Measurements from ENCODE around the gene MYO7A. TPM values are rescaled to one million over a fixed set of nuclear protein-coding genes. Genes with fewer than 3 reads are reported as not detected.

MYO7A gene
- total and polyA plus RNA-seq, 8 donors = 1.4 to 29.2 (median 3.3) TPM

DNA sequence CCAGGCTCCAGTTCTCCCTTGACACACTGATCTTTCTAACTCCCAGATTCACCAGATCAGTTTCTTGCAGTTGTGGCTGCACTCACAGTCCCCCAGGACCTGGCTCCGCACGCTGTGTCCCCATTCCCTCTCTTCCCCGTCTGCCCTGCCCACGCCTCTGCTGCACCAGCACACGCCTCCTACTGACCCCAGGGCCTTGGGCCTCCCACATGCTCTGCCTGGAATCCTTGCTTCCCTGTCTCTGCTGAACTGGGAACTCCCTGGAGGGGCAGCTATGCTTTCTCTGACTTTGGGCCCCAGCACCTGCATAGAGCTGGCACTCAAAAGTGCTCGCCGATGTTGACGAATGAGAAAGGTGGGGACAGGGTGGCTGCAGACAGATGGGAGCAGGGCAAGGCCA lies 68.9 kb downstream of the MYO7A start:
- H3K4me1 ChIP-seq = peaks cover 0 to 5% (median 2%) of the 10 kb centered on the region in 4 donors
- 80 to 88% (median 87%) methylated on average over 8 of the region's 8 CpGs for WGBS, 5 donors
- H3K27me3 ChIP-seq = no peaks in the 10 kb centered on the region
- no peaks in the 10 kb centered on the region for H3K9me3 ChIP-seq
- intact Hi-C loops (cut with DNase I; ENCODE audit: low total_unique reads) = no loop called here
- no peak overlapping the region for H3K27ac ChIP-seq
- DNase-seq = no peak
- TF ChIP-seq, protein P1, sequence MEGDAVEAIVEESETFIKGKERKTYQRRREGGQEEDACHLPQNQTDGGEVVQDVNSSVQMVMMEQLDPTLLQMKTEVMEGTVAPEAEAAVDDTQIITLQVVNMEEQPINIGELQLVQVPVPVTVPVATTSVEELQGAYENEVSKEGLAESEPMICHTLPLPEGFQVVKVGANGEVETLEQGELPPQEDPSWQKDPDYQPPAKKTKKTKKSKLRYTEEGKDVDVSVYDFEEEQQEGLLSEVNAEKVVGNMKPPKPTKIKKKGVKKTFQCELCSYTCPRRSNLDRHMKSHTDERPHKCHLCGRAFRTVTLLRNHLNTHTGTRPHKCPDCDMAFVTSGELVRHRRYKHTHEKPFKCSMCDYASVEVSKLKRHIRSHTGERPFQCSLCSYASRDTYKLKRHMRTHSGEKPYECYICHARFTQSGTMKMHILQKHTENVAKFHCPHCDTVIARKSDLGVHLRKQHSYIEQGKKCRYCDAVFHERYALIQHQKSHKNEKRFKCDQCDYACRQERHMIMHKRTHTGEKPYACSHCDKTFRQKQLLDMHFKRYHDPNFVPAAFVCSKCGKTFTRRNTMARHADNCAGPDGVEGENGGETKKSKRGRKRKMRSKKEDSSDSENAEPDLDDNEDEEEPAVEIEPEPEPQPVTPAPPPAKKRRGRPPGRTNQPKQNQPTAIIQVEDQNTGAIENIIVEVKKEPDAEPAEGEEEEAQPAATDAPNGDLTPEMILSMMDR (IDR thresholded peaks at IDR 0.05) = no peak
- TF ChIP-seq POLR2A (IDR thresholded peaks at IDR 0.05) = no peak
- no peak for TF ChIP-seq EP300 (IDR thresholded peaks at IDR 0.05)
- TF ChIP-seq POLR2AphosphoS5 (IDR thresholded peaks at IDR 0.05) = no peak
- no peak overlapping the region for H3K4me3 ChIP-seq
- no peaks in the 10 kb centered on the region for H3K36me3 ChIP-seq

DNA sequence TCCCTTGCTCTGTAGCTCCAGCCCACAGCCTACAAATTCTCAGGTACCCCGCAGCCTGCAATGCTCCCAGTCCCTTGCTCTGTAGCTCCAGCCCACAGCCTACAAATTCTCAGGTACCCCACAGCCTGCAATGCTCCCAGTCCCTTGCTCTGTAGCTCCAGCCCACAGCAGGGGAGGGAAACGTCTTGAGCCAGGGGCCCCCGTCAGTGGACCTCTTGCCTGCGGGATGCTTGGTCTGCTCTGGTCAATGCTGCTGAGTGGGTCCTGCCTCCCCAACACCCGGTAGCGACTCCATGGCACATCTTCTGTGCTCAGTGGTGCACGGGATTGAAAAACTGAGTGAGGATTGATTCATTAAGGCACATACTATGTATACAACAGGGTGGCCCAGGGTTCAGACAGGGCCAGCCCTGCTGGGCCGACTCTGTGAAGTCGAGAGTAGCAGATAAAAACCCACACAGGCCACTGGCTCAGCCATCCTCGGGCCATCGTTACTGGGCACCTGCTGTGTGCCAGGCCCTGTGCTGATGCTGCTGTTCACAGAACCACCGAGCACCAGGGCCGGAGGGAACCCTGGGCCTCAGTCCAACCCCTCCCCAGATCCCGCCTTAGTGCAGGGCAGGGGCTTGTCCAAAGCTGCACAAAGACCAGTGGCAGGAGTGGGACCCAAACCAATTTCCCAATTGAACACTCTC lies 69.7 kb downstream of the MYO7A start:
- TF ChIP-seq POLR2AphosphoS5 (IDR thresholded peaks at IDR 0.05) (no peak), POLR2A (IDR thresholded peaks at IDR 0.05) (no peak), EP300 (IDR thresholded peaks at IDR 0.05) (no peak)
- TF ChIP-seq, protein P1 (IDR thresholded peaks at IDR 0.05) = no peak
- no peaks in the 10 kb centered on the region for H3K36me3 ChIP-seq
- no peak for DNase-seq
- intact Hi-C loops (cut with DNase I; ENCODE audit: low total_unique reads) = no loop called here
- H3K9me3 ChIP-seq = no peaks in the 10 kb centered on the region
- no peaks in the 10 kb centered on the region for H3K27me3 ChIP-seq
- H3K4me1 ChIP-seq = no peaks in the 10 kb centered on the region
- H3K27ac ChIP-seq = no peak overlapping the region
- no peak overlapping the region for H3K4me3 ChIP-seq
- 89 to 96% (median 91%) methylated on average over 8 to 14 of the region's 14 CpGs for WGBS, 5 donors

DNA sequence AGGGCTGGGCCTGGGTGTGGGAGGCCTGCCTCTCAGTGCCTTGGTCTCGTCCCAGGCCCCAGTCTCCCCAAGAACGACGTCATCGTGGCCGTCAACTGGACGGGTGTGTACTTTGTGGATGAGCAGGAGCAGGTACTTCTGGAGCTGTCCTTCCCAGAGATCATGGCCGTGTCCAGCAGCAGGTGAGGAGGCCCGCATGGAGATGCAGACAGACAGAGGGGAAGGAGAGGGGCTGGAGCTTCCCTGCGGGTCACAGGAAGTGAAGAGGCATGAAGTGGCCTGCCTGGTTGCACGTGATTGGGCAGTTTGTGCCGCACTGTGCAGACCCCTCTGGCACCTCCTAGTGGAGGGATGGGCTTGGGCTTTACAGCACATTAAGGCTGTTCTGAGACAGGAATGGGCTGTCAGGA lies 70.4 kb downstream of the MYO7A start:
- Histone ChIP-seq H3K27me3 (no peaks in the 10 kb centered on the region), H3K36me3 (no peaks in the 10 kb centered on the region), H3K27ac (no peak overlapping the region), H3K4me3 (no peak overlapping the region), H3K4me1 (no peaks in the 10 kb centered on the region), H3K9me3 (no peaks in the 10 kb centered on the region)
- TF ChIP-seq, protein P1 (IDR thresholded peaks at IDR 0.05) = no peak
- TF ChIP-seq POLR2AphosphoS5 (IDR thresholded peaks at IDR 0.05) (no peak), POLR2A (IDR thresholded peaks at IDR 0.05) (no peak), EP300 (IDR thresholded peaks at IDR 0.05) (no peak)
- intact Hi-C loops (cut with DNase I; ENCODE audit: low total_unique reads) = no loop called here
- DNase-seq = no peak
- WGBS, 5 donors = 81 to 94% (median 86%) methylated on average over 11 of the region's 11 CpGs

DNA sequence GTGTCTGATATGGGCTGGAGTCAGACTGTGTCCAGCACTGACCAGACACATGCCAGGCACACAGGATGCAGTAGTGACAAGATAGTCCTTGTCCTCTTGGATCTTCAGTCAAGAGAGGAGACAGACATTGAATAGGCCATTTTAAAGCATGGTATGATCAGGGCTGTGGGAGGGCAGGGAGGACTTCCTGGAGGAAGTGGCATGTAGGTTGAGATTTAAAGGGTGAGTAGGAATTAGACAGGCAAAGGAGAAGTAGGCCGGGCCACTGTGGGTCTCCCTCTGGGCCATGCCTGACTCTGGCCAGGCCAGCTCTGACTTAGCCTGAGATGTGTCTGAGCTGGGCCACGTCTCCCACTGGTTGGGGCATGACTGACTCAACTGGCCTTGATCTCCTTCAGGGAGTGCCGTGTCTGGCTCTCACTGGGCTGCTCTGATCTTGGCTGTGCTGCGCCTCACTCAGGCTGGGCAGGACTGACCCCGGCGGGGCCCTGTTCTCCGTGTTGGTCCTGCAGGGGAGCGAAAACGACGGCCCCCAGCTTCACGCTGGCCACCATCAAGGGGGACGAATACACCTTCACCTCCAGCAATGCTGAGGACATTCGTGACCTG lies 71.2 kb downstream of the MYO7A start:
- TF ChIP-seq EP300 (IDR thresholded peaks at IDR 0.05) (no peak), POLR2AphosphoS5 (IDR thresholded peaks at IDR 0.05) (no peak), POLR2A (IDR thresholded peaks at IDR 0.05) (no peak)
- TF ChIP-seq, protein P1 (IDR thresholded peaks at IDR 0.05) = no peak
- intact Hi-C loops (cut with DNase I; ENCODE audit: low total_unique reads) = no loop called here

More for the DNA sequence above, 71.2 kb downstream of the MYO7A start:
- no peak overlapping the region for H3K4me3 ChIP-seq
- H3K9me3 ChIP-seq = no peaks in the 10 kb centered on the region
- H3K27me3 ChIP-seq = no peaks in the 10 kb centered on the region
- no peaks in the 10 kb centered on the region for H3K4me1 ChIP-seq
- H3K27ac ChIP-seq = no peak overlapping the region
- peak in 1 of 2 donors; percentile 17 for DNase-seq
- WGBS, 5 donors = 80 to 97% (median 96%) methylated on average over 1 to 13 of the region's 13 CpGs
- H3K36me3 ChIP-seq = no peaks in the 10 kb centered on the region
